NCI-H187 treated with DMSO at 0.1 percent for 48 hours (cell line): ENCODE measurements around the gene DUSP22.

Source experiments
- DNase-seq: peaks from one replicate; lab custom pipeline; 2025; lab: John Stamatoyannopoulos, UW

DUSP22 gene

GRCh38 chr6:352474-352873, 60.2 kb downstream of the DUSP22 start:
- DNase-seq = no peak

DNA sequence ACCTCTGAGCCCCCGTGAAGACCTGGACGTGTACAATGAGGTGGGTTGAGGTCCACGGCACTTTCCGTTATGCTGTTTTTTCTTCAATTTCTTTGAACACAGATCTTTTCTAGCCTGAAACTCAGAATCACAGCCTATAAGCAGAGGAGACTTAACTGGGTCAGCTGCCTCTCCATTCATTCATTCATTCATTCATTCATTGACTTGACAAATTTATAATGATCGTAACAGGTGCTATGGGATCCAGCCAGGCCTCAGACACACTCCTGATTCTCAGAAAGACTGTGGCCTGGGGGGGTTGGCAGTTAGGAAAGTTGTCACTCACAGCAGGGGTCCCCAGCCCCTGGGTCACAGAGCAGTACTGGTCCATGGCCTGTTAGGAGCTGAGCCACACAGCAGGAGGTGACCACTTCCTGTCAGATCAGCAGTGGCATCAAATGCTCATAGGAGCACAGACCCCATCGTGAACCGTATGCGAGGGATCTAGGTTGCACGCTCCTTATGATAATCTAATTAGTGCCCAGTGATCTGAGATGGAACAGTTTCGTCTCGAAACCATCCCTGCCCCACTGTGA, 60.7 kb downstream of the DUSP22 start:
- DNase-seq = no peak

DNA sequence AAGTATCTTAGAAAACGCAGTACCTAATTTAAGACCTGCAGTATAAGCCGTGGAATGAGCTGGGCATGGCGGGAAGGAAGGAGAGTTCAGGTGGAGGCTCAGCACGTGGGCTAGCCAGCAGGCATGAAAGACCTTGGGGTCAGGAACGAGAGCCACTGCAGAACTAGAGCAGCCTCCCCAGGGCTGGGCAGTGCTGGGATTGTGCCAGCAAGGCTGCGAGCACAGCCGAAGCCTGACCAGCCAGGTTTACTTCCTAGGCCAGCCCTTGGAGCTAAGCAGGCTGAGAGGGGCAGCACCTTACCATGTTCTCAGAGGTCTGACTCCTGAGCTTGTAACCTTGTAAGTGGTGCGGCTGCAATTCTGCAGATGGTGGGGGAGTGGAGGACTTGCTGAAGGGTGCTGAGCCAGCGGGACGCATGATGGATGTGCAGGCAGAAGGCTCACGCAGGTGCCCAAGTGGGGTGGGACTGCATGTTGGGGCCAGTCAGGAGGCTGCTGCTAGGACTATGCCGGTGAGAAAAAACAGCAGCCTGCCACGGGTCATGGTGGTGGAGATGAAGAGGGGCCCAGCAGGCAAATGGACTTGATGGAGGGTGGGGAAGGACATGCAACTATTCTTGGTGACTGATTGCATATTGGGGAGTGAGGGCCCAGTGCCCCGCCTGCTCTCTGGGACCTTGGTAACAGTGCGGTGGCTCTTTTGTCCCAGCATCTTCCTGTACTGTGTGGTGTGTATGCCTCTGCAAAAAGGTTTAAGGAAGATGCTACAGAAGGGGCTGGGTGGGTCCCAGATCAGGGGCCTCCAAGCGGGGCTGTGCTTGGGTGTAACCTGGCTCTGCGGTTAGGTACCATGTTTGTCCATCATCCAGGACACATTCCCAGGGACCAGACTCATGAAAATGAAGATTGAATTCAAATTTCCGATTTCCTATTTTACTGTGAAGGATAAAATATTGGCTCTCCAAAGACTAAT, 61.6 kb downstream of the DUSP22 start:
- DNase-seq = no peak

- DNase-seq = no peak
These were observed 62.5 kb downstream of the DUSP22 start for GRCh38 chr6:354631-355280.

DNA sequence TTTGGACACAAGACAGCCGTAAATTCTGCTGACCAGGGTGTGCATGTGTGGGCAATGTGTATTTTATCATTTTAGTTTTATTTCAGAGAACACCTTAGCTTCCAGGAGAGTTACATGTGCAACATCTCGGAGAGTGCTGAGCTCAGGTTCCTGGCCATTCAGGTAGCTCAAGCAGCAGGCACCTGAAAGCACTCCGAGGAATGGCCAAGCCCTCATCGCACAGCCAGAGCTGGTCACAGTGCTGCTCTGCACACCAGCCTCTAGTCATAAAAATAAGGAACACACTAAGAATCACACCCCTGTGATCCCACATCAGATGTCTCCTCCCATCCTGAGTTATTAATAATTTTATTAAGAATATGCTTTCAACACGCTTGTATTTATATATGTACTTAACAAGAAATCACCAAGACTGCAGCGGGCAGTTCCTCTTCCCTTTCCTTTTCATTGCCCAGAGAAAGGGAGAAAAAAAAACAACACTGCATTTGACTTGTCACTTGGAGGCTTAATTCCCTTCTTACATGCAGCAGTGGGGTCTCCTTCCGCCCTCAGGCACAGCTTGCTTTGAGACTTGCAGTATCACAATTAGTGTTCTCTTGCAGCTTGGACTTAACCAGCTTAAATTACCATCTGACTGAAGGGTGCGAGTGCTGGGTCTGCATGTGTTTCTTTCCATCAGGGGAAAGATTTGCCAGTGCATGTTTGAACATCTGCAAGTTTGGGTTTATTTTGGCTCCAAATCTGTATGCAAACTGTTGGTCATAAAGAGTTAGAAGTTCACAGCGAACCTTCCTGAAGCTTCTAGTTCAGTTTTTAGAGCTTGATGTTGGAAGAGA, 63.3 kb downstream of the DUSP22 start:
- DNase-seq = no peak

DNA sequence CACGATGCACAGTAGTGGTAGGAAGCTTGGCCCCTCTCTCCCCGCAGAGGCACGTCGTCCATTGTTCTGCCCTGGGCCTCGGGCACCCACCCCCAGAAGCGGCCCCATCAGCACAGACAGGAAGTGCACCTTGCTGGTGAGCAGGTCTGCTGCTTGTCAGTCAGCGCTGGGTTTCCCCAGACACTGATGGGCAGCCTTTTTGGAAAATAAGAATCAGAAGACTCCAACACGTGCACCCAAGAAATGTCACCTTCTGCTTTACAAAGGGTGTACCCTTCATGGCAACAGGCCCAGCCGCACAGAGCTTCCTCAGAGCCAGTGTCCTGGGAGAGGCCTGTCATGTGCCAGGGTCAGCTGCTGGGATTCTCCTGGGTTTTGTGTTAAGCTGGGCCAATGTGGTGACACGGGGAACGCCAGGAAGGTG, 64.6 kb downstream of the DUSP22 start:
- no peak for DNase-seq

GRCh38 chr6:357261-357790, 65.0 kb downstream of the DUSP22 start:
- DNase-seq = no peak

DNA sequence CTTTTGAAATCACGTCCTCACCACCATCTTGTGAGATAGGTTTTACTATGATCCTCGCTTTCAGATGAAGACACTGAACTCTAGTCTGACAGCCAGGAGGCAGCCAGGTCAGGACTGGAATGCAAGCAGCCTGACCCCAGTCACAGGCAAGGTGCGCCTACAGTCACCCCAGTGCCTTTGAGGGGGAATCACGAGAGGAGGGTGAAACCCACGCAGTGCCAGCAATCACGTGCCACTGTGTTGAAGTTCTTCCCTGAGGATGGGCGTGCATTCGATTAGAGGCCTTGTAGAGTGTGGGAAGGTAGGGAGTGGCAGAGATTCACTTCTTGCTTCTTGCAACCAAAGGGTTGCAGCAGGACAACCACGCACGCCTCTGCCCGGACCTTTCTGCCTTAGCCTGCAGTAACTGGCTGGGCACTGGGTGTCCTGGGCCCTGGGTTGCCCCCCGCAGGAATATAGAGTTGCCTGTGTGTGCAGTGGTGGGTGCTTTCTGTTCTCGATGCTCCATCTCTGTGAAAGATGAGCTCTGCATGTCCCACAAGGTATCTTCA, 65.6 kb downstream of the DUSP22 start:
- no peak for DNase-seq

DNA sequence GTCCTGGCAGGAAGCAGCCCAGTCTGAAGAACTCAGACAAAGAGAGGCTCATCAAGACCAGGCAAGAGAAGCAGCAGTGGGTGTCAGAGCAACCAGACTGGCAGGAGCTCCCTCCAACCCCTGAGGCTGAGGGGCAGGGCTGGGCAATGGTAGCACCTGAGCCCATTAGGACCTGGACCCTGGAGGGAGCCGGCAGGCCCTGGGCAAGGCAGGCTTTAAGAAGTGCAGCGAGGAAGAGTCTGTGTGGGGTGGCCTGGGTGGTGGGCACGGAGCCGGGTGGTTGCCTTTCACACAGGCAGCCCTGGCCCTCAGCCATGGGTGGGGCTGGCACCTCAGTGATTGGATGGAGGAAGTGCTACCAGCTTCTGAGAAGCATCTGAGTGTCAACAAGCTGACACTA, 66.1 kb downstream of the DUSP22 start:
- DNase-seq = no peak

DNA sequence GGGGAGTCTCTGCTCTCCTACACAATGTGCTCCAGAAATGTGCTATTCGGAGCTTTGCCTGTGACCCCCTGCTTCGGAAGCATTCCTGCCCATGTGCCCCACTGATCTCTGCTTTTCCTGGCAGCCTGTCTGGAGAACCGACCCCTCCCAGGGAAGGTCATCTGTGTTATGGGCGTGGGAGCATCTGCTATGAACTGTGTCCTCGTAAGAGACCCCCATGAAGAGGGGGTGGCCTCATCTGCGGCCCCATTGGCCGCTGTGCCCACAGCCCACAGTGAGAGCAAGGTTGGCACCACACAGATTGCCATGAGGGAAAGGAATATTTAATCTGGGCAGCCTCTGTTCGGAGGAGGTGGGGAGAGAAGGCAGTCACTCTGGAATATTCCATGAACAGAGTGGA, 66.6 kb downstream of the DUSP22 start:
- DNase-seq = no peak

DNA sequence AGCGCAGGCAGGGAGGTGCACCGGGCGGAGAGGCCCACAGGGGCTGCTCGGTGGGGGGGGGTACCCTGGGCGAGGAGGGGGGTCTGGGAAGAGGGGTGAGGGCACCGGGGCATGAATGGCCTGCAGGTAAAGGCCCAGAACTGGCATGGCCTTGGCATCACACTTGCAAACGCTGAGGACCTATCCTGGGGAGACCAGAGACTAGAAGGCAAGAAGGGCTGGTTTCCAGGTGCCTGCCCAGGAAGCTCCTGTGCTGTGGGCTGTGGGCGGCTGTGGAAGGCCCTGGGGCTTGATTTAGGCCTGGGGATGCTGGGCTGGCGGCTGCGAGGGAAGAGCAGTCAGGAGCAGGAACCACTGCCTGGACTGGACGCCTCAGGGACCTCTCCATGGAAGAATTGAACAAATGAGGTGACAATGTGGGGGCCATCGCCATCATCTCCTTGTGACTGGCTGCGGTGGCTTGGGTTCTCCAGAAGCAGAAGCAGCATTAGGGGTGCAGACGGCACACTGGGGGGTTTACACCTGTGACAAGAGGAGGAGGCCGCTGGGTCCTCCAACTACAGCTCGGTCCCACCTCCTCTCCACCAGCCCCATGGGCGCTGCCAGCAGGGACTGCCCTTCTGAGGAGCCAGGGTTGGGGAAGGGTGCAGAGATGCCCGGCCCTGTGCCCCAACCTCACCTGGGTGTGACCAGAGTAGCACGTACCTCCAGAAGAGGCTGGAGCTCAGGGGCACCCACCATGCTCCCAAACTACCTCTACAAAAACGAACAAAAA, 67.2 kb downstream of the DUSP22 start:
- DNase-seq = no peak

GRCh38 chr6:360349-360748, 68.1 kb downstream of the DUSP22 start:
- no peak for DNase-seq

DNA sequence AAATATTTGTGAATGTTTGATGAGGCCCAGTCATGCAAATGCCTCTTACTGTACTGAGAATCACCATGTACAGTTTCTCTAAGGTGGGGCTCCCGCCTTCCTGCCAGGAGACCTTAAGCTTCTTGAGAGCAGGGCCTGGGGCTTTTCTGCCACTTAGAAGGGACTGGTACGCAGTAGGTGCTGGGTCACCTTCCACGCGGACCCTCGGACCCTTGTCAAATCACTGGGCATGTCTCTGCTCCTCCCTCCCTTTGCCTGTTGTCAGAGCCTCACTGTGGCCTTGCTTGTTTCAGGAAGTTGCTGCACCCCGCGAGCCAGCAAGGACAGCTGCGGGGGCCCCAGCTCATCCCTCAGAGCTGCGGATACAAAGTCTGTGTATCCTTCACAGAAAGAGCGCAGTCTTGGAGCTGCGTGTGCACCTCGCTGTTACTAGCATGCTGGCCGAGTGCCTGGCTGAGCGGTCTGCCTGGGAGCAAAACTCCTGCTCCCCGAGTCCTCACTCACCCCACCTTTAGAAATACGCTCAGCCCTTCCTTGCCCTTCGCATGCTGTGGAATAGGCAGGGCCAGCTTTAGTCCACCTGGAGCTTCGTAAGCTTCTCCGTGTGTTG, 68.6 kb downstream of the DUSP22 start:
- DNase-seq = no peak

DNA sequence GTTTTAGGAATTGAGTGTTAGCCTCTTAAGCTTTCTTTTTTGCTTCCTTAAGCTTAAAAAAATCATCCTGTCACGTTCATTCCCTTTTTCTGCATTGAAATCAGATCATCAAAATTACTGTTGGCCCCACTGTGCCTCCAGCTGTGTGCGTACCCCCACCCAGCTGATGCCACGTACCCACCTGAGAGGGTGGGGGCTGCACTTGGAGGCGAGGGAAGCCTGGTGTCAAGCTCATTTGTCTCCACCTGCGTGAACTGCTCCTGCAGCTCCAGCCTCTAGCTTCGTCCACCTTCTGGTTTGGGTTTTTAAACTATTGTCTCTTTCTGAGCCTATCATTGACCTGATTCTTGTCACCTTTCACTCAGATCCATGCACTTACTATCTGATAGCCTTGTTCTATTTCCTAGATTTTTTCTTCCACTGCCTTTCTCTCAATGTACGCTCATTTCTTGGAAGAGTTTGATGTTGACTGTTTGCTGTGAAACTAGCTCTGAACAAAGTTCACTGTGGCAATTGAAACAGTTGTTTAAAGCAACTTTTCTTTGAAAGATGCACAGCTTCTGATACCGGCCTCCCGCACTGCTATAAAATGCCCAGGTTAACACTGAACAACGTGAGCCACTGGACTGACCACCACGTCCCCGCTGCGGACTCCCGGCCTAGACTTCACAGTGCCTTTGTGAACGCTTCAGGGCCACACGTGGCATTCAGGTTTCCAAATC, 69.3 kb downstream of the DUSP22 start:
- DNase-seq = no peak

DNA sequence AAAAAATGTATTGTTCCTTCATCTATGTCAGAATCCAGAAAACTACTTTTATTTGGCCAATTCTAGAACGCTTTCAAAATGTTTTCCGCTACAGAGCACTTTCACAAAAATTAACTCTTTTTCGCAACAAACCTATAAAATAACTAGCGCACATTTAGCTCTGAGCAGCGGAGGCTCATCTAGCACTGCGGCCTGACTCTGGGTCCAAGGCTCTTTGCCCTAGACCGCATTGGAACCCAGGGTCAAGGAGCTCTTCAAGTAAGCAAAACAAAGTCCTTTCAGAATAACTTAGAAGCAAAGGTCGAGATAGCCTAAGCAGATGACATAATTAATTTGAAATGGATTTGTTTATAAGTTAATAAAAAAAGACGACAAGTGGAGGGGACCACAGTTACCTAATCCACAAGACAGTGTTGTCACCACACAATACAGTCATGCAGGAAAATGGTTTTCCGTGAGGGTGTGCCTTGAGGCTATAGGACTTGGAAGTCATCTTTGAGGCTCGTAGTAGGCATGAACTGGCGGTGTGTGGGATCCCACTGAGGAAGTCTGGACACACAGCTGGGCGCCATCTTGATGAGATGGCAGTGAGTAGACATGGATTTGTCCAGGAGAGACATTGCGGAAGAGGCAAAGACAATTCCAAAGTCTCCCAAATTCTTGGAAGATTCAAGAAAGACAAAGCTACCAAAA, 70.1 kb downstream of the DUSP22 start:
- DNase-seq = no peak

DNA sequence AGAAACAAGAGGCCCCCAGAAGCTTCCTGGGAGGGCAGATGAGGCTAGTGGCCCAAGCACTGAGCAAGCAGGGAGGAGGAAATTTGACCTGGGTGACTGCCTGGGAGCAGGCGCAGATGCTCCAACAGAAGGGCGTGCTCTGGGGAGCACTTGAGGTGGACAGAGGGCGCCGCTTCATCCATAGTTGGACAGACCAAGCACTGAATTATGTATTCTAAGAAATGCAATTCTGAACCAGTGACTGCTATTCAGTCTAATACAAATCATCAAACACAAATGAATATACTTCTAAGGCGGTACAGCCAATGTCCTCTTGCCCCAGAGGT, 70.6 kb downstream of the DUSP22 start:
- no peak for DNase-seq

GRCh38 chr6:363291-363690, 71.0 kb downstream of the DUSP22 start:
- no peak for DNase-seq

- DNase-seq = no peak
These were observed 71.6 kb downstream of the DUSP22 start for GRCh38 chr6:363909-364308.
